ENCODE measurements around the gene CLN3.

Gene CLN3

GRCh38 chr16:28491970-28492474 lies at the start of gene CLN3:
Gene CLN3 (minus strand): TSS chr16:28492074. CDS start chr16:28491759, 315 bp downstream.
- DNase-seq (ENCODE audit: extremely low read depth, low read depth), result peak; percentile 86
- no peak for TF ChIP-seq CTCF (IDR thresholded peaks at IDR 0.05; ENCODE audit: low read depth, low read length)

DNA sequence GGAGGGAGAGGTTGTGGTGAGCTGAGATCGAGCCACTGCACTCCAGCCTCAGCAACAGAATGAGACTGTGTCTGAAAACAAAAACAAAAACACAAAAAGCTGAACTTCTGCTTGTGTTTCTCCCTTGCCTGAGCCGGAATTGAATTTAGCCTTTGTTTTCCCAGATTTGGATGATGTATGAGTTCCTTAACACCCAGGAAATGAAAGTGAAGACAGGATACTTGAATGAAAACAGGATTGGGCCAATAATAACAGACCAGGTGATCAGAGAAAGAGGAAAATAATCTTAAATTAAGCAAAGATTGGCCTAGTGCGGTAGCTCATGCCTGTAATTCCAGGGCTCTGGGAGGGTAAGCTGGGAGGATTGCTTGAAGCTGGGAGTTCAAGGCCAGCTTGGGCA lies 48.5 kb upstream of the CLN3 start:
- no peak for TF ChIP-seq CTCF (IDR thresholded peaks at IDR 0.05; ENCODE audit: low read depth, low read length)
- no peak for DNase-seq (ENCODE audit: extremely low read depth, low read depth)

GRCh38 chr16:28538733-28539596 lies 47.1 kb upstream of the CLN3 start, which contains the start of gene NUPR1:
Gene NUPR1 (minus strand): TSS chr16:28538974. CDS start chr16:28538907, 67 bp downstream.
- peak; percentile 98 for DNase-seq (ENCODE audit: extremely low read depth, low read depth)

GRCh38 chr16:28537964-28538732 lies 46.3 kb upstream of the CLN3 start:
- TF ChIP-seq CTCF (IDR thresholded peaks at IDR 0.05; ENCODE audit: low read depth, low read length), result no peak
- DNase-seq (ENCODE audit: extremely low read depth, low read depth), result no peak

More at GRCh38 chr16:28538733-28539596, 47.1 kb upstream of the CLN3 start, which contains the start of gene NUPR1:
- TF ChIP-seq CTCF (IDR thresholded peaks at IDR 0.05; ENCODE audit: low read depth, low read length), result no peak

DNA sequence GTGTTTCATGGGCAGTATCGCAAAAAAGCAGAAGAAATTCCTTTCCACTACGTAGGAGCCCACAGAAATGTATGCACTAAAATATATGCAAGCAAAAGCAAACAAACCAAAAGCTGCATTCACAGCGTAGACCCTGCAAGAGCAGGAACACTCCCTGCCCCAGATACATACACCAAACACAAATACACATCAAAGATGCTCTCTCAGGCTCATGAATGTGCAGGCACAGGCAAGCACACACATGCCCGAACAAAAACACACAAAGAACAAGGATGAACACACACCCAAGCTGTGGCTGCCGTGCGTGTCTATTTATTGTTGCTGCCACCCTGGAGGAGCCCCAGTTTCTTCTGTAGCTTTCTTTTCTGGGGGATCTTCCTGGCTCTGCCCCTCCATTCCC lies 45.2 kb upstream of the CLN3 start:
- no peak for DNase-seq (ENCODE audit: extremely low read depth, low read depth)
- TF ChIP-seq CTCF (IDR thresholded peaks at IDR 0.05; ENCODE audit: low read depth, low read length), result no peak

DNA sequence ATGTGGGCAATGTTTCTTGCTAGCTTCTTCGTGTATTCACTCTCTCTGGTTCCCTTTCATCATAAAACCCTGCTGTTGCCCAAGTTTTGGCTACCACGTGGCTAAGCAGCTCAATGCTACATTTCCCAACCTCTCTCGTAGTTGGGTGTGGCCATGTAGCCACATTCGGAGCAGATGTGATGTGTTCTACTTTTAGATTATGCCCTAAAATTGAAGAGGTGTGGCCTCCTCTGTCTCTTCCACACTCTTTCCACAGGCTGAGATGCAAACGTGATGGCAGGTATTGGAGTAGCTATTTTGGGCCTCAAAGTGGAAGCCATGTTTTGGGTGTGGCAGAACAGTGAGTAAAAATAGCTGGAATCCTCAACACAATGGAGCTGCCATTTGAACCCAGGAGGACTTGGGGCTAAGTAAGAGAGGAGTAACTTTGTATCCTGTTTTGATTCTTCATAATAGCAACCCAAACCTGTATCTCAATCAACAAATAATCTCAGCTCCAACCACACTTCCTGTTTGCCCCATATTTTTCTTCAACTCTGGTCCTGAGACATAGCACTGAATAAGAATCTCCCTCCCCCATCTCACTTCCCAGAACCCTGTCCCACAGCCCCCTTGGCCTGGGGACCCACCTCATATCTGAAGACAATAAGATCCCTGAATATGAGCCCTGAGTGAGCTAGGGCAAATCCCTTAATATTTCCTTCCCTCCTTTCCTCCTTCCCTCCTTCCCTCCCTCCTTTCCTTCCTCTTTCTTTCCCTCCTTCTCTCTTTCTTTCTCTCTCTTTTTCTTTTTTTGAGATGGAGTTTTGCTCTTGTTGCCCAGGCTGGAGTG lies 42.9 kb upstream of the CLN3 start:
- TF ChIP-seq CTCF (IDR thresholded peaks at IDR 0.05; ENCODE audit: low read depth, low read length), result no peak
- peak; percentile 55 for DNase-seq (ENCODE audit: extremely low read depth, low read depth)
